H1 (cell line): ENCODE measurements around the gene ITSN1.

Source experiments
- ATF2 ChIP-seq: IDR thresholded peaks from 2 replicates; pipeline ENCODE4 v1.6.1; 2012; ENCODE audit warnings: low read length, inconsistent platforms
- BCL11A ChIP-seq, 2 experiments: IDR thresholded peaks; one replicate each; pipeline ENCODE4 v1.6.1; 2011; ENCODE audit warnings: low read depth in 2 of 2, low read length in 2 of 2, mild to moderate bottlenecking in 2 of 2
- CTCF ChIP-seq, 3 experiments: IDR thresholded peaks; 1 replicate in 2 of 3; 2 replicates in 1 of 3; pipeline versions ENCODE4 v1.5.1 to v1.6.1; 2011; ENCODE audit warnings: low read length in 3 of 3, mild to moderate bottlenecking in 3 of 3, inconsistent platforms in 2 of 3, low read depth in 1 of 3, moderate library complexity in 1 of 3; ENCODE audit not compliant: insufficient read depth in 1 of 3; ENCODE audit errors: control extremely low read depth in 1 of 3
- NRF1 ChIP-seq: IDR thresholded peaks from 2 replicates; pipeline ENCODE4 v1.6.1; 2011; ENCODE audit warnings: mild to moderate bottlenecking, low read depth, low read length, improper control_type of control experiment
- SIN3A ChIP-seq, 2 experiments: IDR thresholded peaks in 1 of 2; conservative IDR thresholded peaks in 1 of 2; 2 replicates each; pipeline ENCODE4 v1.6.1; 2011 to 2012; ENCODE audit warnings: low read length in 2 of 2, improper control_type of control experiment in 1 of 2, low read depth in 1 of 2, mild to moderate bottlenecking in 1 of 2
- YY1 ChIP-seq: IDR thresholded peaks from 2 replicates; pipeline ENCODE4 v1.6.1; 2011; ENCODE audit warnings: low read depth, mild to moderate bottlenecking, low read length

- TF ChIP-seq SIN3A (conservative IDR thresholded peaks at IDR 0.05 in 1 of 2, IDR thresholded peaks at IDR 0.05 in 1 of 2; ENCODE audit: low read depth in 1 of 2, low read length in 2 of 2) = no peak
- no peak for TF ChIP-seq BCL11A (IDR thresholded peaks at IDR 0.05; ENCODE audit: low read depth in 2 of 2, low read length in 2 of 2)
- TF ChIP-seq YY1 = no peak
- TF ChIP-seq ATF2 = no peak
- no peak for TF ChIP-seq CTCF (IDR thresholded peaks at IDR 0.05; ENCODE audit: control extremely low read depth in 1 of 3, insufficient read depth in 1 of 3, low read depth in 1 of 3, low read length in 3 of 3)
- TF ChIP-seq NRF1 = no peak
Observed at GRCh38 chr21:33872881-33873515, 230.7 kb downstream of the ITSN1 start.
